GM19043 (cell line): ENCODE measurements around the gene CFAP20.

Experiments
- ATAC-seq: cut with Tn5 transposase; IDR thresholded peaks from one replicate; pipeline ENCODE4 v1.9.1; 2021; ENCODE audit warnings: low read depth; ENCODE audit not compliant: unreplicated experiment

CFAP20 gene

DNA sequence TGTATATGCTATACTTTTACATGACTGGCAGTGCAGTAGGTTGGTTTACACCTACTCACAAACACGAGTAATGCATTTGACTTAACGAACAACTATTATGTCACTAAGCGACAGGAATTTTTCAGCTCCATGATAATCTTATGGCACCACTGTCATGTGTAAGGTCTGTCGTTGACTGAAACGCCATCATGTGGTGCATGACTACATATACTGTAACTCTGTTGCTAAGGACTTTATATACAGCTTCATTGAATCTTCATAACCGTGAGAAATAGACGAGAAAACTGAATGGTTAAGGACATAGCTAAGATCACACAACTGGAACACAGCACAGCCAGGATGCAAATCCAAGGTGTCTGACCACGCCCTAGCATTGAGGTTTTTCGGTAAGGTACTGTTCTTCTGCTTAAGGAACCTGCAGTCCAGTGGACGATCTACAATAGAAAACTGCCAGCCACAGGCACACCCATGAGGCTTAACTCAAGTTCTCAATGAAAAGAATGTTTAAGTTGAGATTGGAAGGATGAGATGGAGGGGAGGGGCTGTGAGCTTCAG lies 3.3 kb downstream of the CFAP20 start:
- no peak for ATAC-seq

DNA sequence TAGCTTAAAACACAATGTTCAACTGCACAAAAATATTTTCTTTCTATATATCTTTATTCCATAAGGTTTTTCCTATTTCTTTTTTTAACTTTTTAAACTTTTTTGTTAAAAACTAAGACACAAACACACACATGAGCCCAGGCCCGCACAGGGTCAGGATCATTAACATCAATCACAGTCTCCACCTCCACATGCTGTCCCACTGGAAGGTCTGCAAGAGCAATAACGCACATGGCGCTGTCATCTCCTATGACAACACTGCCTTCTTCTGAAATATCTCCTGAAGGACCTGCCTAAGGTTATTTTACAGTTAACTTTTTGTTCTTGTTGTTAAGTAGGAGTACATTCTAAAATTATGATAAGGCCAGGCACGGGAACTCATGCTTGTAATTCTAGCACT lies 4.1 kb downstream of the CFAP20 start:
- ATAC-seq, result no peak

DNA sequence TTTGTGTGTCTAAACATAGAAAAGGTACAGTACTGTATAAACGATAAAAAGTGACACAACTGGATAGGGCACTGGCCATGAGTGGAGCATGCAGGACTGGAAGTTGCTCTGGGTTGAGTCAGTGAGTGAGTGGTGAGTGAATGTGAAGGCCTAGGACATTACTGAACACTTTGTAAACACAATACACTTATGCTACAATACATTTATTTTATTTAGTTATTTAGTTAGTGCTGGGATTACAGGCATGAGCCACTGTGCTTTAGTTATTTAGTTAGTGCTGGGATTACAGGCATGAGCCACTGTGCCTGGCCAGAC lies 4.6 kb downstream of the CFAP20 start:
- ATAC-seq, result no peak

DNA sequence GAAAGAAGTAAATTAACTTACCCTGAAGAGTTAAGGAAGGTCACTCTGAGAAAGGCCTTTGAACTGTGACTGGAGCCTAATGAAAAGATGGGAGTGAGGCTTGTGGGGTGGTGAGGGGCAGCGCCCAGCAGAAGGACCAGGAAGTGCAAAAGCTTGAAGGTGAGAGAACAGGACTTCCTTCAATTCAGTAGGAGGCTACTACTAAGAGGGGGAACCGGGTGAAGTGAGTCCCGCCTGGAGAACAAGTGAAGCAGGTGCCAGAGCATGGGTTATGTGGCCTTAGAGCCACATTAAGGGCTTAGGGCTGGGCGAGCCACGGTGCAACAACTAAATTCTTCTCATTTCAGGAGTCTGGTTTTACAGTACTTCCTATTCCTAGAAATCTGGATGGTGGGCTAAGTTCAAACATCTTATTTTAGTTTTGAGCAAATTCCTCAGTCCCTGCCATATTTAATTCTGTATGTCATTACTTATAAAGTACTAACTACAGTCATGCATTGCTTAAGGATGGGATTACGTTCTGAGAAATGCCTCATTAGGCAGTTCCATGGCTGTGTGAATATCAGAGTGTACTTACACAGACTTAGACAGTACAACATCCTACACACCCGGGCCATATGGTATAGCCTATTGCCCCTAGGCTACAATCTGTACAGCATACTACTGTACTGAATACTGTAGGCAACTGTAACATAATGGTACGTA lies 5.1 kb downstream of the CFAP20 start:
- ATAC-seq, result no peak

- no peak for ATAC-seq
Measured at GRCh38 chr16:58121132-58121531, 8.0 kb downstream of the CFAP20 start.

DNA sequence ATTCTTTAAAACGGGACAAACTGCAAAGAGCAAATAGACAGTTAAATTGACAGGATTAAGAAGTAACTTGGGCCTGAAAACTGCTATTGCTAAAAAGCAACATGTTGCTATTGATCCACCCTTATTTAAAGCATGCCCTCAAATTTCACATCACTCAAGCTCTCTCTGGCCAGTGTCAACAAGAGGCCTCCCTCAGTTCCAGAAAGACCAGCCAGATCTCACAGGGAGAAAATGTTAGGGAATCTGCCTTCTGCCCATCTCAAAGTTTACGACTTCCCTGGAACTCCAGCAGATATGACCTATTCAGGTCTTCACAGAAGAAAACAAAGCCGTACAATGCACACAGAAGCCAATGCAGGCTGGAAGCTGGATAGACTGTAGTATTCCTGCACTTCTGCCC lies 8.9 kb downstream of the CFAP20 start:
- ATAC-seq, result no peak

- ATAC-seq, result no peak
Measured at GRCh38 chr16:58119509-58119845, 9.7 kb downstream of the CFAP20 start.

DNA sequence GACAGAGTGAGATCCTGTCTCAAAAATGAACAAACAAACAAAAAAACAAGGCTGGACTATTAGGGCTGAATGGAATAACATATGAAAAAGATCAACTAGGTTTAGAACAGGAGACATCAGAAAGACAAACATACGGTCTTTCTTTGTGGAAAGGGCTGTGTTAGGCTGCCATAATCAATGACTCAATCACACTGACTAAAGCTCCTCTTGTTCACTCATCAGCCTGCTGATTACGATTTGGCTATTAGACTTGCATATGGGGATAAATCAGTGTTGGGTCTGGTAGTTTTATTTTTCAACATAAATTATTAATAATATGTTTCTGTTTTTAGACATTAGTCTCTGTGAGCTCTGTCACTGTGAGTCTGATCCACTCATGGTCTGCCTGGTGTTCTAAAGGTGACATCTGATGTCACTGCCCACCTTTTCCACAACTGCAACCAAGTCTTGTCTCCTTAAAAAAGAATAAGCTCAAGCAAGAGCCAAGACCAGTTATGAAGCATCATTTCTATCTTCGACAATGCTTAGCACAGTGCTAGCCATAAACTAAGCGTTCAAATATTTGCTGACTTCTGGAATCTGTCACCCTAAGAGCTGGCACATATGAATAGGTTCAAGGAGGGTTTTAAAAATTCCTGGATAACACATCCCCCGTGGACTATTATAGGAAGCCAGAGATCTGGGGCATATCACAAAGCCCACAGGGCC lies 10.2 kb downstream of the CFAP20 start:
- ATAC-seq, result no peak

GRCh38 chr16:58116529-58116928 lies 12.7 kb downstream of the CFAP20 start:
- no peak for ATAC-seq

DNA sequence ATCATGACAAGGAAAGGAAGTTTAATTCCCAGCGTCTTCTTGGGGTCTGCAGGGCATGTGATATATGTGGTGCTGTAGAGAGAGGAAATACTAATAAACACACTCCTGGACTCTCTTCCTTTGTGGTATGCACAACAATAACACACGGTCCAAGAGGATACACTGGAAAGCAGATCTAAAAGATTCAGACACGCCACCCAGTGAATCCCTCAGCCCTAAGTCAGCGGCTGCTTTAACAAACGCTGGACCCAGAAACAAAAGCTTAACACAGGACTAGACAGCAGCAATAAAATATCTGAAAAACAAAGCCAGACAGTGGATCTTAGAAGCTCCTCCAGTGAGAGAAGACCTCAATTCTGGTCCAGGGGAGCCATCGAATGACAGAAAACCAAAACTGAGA lies 13.1 kb downstream of the CFAP20 start:
- ATAC-seq, result no peak

- ATAC-seq, result no peak
Measured at GRCh38 chr16:58114827-58115825, 14.1 kb downstream of the CFAP20 start.

DNA sequence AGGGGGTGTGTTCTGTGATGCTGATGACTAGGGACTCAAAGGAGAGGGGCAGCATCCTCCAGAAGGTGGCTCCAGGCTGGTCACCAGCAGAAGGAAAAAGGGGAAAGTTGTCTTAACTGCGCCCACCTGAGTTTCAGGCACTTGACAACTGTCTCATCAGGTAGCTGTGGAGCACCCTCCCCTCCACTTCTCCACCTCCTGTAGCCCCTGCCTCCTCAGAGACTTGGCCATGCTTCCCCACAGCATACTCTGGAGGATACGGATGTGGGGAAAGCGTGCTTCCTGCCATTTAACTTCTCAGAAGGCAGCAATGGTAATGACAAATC lies 17.9 kb downstream of the CFAP20 start:
- ATAC-seq, result no peak

- ATAC-seq, result no peak
Measured at GRCh38 chr16:58110571-58111301, 18.4 kb downstream of the CFAP20 start.

DNA sequence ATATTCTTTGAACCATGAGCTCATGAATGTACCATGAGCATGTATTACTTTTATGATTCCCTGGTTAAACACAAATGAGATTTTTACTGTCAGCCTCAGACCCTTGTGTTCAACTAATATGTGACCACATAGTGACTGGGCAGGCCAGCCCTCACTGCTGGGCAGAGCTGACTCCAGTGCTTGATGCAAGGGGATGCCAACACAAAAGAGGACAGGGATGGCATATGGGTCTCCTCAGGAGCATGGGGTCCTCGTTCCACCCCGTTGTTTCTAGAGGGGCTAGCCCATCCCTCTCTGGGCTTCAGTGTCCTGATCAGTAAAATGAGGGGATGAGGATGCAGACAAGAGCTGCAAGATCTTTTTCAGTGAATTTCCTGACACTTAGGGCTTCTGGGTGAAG lies 19.3 kb downstream of the CFAP20 start:
- no peak for ATAC-seq

GRCh38 chr16:58109330-58109729 lies 19.9 kb downstream of the CFAP20 start:
- peak; percentile 75 for ATAC-seq

- no peak for ATAC-seq
Measured at GRCh38 chr16:58107709-58108108, 21.5 kb downstream of the CFAP20 start.

- ATAC-seq, result no peak
Measured at GRCh38 chr16:58107228-58107627, 22.0 kb downstream of the CFAP20 start.

DNA sequence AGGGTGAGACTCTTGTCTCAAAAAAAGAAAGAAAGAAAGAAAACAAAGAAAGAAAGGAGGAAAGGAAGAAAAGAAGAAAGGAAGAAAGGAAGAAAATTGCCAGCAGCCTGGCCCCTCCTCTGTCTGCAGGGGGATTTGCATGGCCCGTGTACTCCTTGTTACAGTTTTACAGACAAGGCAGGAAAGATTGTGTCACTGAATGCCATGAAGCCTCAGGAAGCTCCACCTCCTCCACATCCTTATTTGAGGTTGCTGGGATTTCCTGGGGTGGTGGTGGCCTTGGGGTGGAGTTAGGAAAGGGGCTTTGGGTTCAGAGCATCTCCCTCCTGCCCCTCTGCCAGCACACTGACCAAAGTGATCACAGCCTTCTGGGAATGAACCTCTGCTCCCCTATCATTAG lies 23.6 kb downstream of the CFAP20 start:
- ATAC-seq, result no peak

GRCh38 chr16:58102665-58103392 lies 26.4 kb downstream of the CFAP20 start:
- ATAC-seq, result peak; percentile 82

GRCh38 chr16:58099956-58100300 lies 29.3 kb downstream of the CFAP20 start:
- no peak for ATAC-seq
